GM18870 (cell line): ENCODE measurements around the gene CAPN7.
A peak's percentile ranks its signal among the peaks of the same experiment; 100 is the strongest.

ENCODE experiments used
- ATAC-seq: cut with Tn5 transposase; IDR thresholded peaks from one replicate; pipeline ENCODE4 v1.9.1; 2021; ENCODE audit warnings: moderate library complexity; ENCODE audit not compliant: unreplicated experiment

The CAPN7 gene

GRCh38 chr3:15243822-15244482 is 37.9 kb downstream of the CAPN7 start:
- no peak for ATAC-seq

GRCh38 chr3:15246186-15246585 is 40.1 kb downstream of the CAPN7 start:
- no peak for ATAC-seq

- no peak for ATAC-seq
Observed at GRCh38 chr3:15253023-15253697, 47.1 kb downstream of the CAPN7 start.

- no peak for ATAC-seq
Observed at GRCh38 chr3:15255215-15255614, 49.2 kb downstream of the CAPN7 start.

- ATAC-seq: no peak
Observed at GRCh38 chr3:15256861-15257341, 50.9 kb downstream of the CAPN7 start.

GRCh38 chr3:15258720-15259119 is 52.7 kb downstream of the CAPN7 start:
- no peak for ATAC-seq

GRCh38 chr3:15260531-15260930 is 54.5 kb downstream of the CAPN7 start:
- ATAC-seq: no peak

- ATAC-seq: no peak
Observed at GRCh38 chr3:15261274-15261673, 55.2 kb downstream of the CAPN7 start.

- no peak for ATAC-seq
Observed at GRCh38 chr3:15262021-15262420, 56.0 kb downstream of the CAPN7 start.

- no peak for ATAC-seq
Observed at GRCh38 chr3:15263120-15263519, 57.1 kb downstream of the CAPN7 start.

- no peak for ATAC-seq
Observed at GRCh38 chr3:15263926-15264325, 57.9 kb downstream of the CAPN7 start.

GRCh38 chr3:15264486-15264885 is 58.4 kb downstream of the CAPN7 start:
- ATAC-seq: no peak

- no peak for ATAC-seq
Observed at GRCh38 chr3:15265655-15266509, 59.8 kb downstream of the CAPN7 start.

GRCh38 chr3:15266510-15267376 is 60.7 kb downstream of the CAPN7 start:
- ATAC-seq: no peak

- ATAC-seq: no peak
Observed at GRCh38 chr3:15267502-15267901, 61.5 kb downstream of the CAPN7 start.

- no peak for ATAC-seq
Observed at GRCh38 chr3:15268033-15268631, 62.1 kb downstream of the CAPN7 start.

GRCh38 chr3:15269091-15269989 is 63.3 kb downstream of the CAPN7 start:
- no peak for ATAC-seq

- no peak for ATAC-seq
Observed at GRCh38 chr3:15271030-15271429, 65.0 kb downstream of the CAPN7 start.

GRCh38 chr3:15271785-15272381 is 65.8 kb downstream of the CAPN7 start:
- ATAC-seq: peak; percentile 54
